GM12801 (cell line): ENCODE results near the gene COL6A2.

Experiments used
- CTCF ChIP-seq: IDR thresholded peaks from one replicate; pipeline ENCODE4 v1.5.1; 2011; ENCODE audit warnings: control low read depth; ENCODE audit not compliant: insufficient read length; ENCODE audit errors: extremely low read depth

The COL6A2 gene

GRCh38 chr21:46118316-46119143, 20.6 kb downstream of the COL6A2 start:
- TF ChIP-seq CTCF, result no peak

- no peak for TF ChIP-seq CTCF
Measured at GRCh38 chr21:46119144-46119636, 21.3 kb downstream of the COL6A2 start.

GRCh38 chr21:46119637-46120271, 21.8 kb downstream of the COL6A2 start:
- no peak for TF ChIP-seq CTCF

GRCh38 chr21:46120301-46121285, 22.7 kb downstream of the COL6A2 start:
- no peak for TF ChIP-seq CTCF

- TF ChIP-seq CTCF, result no peak
Measured at GRCh38 chr21:46121286-46122221, 23.6 kb downstream of the COL6A2 start.

GRCh38 chr21:46122237-46122671, 24.3 kb downstream of the COL6A2 start:
- TF ChIP-seq CTCF, result no peak
